GM19328 (cell line): ENCODE results near the gene ADAMTS12.
"Not testable (repeated sequence)": the region's sequence is repeated elsewhere in the genome, so short reads cannot be mapped to it uniquely, and the experiment has no call there.

ENCODE experiments used
- ATAC-seq: cut with Tn5 transposase; IDR thresholded peaks from one replicate; pipeline ENCODE4 v1.9.1; 2021; ENCODE audit warnings: mild to moderate bottlenecking, moderate library complexity; ENCODE audit not compliant: unreplicated experiment

The ADAMTS12 gene

DNA sequence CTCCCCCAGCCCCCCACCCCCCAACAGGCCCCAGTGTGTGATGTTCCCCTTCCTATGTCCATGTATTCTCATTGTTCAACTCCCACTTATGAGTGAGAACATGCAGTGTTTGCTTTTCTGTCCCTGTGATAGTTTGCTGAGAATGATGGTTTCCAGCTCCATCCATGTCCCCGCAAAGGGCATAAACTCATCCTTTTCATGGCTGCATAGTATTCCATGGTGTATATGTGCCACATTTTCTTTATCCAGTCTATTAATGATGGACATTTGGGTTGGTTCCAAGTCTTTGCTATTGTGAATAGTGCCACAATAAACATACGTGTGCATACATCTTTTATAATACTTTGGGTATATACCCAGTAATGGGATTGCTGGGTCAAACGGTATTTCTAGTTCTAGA, 23.1 kb upstream of the ADAMTS12 start:
- ATAC-seq = not testable (repeated sequence)

DNA sequence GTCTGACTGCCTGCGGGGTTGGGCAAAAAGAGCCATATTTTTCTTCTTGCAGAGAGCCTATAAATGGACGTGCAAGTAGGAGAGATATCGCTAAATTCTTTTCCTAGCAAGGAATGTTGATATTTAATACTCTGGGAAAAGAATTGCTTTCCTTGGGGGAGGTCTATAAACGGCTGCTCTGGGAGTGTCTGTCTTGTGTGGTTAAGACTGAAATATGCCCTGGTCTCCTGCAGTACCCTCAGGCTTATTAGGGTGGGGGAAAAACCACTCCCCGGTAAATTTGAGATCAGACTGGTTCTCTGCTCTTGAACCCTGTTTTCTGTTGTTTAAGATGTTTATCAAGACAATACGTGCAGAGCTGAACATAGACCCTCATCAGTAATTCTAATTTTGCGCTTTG, 14.5 kb upstream of the ADAMTS12 start:
- not testable (repeated sequence) for ATAC-seq

DNA sequence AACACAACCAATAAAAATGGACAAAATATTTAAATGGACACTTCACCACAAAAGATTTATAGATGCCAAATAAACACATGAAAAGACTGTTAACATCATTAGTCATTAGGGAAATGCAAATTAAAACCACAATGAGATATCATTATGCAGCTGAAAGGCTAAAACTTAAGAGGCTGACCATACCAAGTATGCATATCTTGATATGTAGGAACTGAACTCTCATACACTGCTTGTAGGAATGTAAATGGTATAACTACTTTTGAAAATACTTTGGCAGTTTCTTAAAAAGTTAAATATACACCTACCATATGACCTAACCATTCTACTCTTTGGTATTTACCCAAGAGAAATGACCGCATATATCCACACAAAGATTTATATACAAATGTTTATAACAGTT, 13.6 kb upstream of the ADAMTS12 start:
- ATAC-seq = no peak

DNA sequence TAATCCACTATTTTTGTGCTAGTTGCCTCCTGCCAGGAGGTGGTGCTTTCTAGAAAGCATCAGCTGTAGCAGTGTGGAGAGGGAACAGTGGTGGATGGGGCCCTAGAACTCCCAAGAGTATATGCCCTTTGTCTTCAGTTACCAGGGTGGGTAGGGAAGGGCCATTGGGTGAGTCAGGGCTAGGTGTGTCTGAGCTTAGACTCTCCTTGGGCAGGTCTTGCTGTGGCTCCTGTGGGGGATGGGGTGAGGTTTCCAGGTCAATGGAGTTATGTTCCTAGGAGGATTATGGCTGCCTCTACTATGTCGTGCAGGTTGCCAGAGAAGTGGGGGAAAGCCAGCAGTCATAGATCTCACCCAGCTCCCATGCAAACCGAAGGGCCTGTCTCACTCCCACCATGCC, 11.3 kb upstream of the ADAMTS12 start:
- no peak for ATAC-seq

DNA sequence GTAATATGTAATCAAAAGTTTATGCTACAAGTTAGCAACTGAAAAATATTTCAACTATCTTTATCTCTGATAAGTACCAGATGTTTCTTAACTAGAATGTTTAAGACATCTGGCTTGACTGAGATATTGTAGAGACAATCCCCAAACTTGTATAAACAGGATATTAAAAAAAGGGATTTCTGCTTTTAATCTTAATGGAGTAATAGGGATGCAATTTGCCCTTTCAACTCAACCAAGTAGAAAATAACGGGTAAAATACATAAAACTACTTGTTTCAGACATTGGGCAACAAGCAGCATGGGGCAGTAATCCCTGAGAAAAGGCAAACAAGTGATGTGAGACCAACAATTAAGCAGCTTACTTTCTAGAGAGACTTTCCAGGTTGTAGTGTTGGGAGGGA, 9.4 kb upstream of the ADAMTS12 start:
- ATAC-seq = no peak

DNA sequence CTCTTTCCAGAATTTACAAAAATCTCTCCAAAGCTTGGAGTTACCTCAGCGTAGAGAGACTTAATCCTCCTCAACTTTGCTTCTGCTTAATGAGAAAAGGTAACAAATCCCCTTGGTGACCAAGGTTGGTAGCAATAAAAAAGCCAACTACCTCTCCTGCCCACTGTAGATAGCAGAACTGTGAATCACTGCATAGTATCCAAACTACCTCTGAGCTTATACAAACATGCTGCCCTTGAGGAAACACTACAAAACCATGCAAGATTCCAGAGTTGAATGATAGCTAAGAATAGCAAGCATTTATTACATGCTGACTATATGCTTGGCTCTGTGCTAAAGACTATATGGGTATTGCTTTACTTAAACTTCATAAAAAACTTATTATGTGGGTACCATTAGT, 2.8 kb upstream of the ADAMTS12 start:
- ATAC-seq = no peak

DNA sequence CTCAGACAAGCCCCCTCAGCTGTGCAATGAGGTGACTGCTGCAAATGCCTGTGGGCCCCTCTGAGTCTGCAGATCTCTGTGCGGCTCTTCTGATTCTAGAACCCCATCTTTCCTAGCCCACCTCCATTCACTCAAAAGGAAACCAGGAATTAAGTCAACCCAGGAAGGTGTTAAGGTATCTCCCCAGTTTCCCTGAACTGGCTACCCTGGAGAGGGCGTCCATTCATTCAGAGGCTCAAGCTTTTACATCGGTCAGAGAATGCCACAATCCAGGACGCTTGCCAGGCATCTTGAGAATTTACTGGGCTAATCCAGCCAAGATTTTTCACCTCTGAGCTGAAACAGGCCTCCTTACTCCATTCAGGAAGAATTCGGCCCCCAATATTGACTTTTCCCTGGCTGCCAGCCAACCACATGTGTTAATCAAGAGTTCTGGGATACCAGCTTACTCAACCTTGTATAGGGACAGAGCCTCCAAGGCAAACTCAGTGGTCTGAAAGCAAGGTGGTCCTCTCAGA, 889 bp upstream of the ADAMTS12 start:
- ATAC-seq = no peak

DNA sequence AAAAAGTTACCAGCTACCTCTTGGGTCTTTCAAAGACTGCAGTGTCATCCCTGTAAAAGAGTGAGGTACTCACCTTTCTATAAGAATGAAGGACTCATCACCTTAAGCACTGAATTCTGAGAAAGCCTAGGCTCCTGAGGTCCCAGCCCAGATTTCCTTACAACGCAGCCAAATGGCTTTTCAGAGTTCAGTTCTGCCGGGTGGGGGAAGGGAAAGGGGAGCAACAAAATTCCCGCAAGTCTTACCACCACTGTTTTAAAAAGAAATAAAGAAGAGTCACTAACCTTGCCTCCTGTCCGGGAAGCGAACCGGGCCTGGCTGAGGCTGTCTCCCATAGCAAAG, 373 bp downstream of the ADAMTS12 start:
- no peak for ATAC-seq

DNA sequence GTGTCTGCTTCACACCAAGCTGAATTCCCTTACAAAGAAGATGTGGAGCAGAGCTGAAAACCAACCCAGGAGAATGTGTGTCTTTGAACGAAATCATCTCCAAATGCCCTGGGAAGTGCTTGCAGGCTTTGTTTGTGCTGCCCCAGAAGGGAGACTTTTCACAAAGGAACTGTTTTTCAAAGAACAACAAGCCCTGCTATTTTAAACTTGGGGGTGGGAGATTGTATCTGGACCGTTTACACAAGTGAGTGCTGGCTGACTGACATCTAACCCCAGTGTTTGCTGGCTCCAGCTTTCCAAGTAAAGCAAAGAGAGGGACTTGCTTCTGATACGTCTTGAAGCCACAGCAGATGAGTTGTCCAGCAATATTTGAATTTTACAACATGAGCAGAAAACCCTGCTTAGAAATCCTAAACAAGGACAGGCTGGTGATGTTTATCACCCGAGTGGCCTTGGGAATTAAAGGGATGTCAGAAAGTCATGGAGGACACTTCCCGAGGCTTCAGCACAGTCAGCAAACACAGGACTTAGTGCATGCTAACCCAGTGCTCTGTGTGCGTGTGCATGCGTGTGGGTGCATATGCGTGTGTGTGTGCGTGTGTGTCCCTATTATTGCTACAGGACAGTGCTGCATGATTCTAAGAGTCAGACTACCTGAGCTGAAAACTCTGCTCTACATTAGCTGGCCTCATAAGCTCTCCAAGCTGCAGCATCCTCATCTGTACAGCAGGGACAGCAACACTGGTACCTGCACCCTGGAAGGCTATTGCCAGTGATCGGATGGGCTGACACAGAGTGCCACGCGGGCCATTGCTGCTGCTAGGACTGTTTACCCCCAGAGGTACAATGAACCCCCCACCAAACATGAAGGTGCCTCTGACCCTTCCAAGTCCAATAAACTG, 1.4 kb downstream of the ADAMTS12 start:
- no peak for ATAC-seq

DNA sequence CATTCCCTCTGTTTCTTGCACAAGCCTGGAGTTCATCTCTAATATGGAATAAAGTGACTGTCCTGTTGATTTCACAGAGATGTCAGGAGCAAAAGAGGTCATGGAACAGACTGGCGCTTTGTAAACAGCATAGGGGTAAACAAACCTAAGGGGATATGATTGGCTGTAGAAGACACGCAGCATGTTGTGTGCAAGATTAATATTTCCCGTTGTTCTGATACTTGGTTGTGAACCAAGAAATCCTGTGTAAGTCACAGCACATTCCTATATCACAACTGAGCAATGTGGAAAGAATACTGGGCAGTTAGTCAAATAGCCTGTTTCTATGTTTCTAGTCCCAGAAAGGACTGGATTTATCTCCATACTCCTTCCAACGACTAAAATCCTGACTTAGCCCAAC, 3.2 kb downstream of the ADAMTS12 start:
- no peak for ATAC-seq

DNA sequence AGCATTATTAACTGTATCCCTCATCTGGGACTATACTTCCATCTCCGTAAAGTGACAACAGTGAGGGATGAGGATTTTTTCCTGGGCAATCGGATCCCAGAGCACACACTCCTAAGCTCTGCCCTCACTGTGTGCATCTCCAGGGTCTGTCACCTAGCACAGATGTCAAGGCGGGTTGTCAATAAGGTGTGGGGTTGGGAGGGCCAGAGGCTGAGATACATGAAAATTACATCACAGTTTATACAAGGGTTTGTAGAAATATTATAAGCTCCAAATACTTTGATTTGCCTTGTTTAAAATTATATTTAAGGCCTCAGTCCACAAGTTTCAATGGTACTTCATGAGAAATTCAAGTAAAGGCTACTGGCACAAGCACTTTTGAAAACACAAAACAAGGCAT, 4.5 kb downstream of the ADAMTS12 start:
- no peak for ATAC-seq

DNA sequence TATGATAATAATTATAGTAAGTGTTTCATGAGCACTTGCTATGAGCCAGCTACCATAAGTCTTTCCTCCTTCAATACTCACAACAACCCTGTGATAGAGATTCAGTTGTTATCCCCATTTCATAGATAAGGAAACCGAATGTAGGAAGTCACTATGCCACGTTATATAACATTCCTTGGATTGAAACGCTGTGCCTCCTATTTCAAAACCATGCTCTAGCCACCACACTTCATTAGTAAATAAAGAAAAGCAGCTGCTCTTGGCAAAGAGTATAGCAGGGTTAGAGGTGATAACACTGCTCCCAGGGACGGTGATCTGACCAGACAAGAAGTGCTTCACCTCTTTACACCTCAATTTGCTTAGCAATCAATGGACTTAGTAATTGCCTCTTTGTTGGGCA, 5.5 kb downstream of the ADAMTS12 start:
- no peak for ATAC-seq

DNA sequence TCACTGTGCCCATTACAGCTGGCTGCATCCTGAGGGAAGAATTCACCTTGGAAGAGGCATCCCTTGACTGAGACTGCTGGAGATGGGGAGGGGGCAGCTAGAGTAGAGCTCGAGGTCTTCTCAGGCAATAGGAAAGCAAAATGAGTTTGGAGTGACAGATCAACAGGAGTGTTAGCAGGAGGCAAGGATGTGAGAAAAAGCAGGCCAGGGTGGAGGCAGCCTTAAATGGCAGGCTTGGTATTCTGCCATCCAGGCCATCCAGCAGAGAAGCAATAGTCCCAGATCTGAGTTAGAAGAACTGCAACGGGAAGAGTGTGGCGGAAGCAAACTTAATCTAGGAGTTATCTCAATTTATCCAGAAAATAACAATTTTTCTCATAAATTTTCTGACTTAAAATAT, 6.1 kb downstream of the ADAMTS12 start:
- ATAC-seq = no peak

DNA sequence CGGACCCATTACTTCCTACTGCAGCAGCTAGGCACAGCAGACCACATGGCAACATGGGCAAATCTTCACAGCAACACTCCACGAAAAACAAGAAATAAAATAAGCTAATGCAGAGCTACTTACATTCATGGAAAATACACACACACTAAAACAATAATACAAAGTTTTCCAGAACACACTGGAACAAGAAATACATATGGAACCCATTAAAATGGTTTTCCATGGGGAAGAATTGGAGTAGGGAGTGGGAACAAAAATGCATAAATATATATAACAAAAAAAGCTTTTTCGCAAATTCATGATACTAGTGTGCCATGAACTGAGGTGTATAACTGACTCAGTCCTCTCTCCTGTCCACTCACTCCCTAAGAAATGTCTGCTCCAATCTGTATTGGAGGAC, 8.3 kb downstream of the ADAMTS12 start:
- ATAC-seq = no peak

DNA sequence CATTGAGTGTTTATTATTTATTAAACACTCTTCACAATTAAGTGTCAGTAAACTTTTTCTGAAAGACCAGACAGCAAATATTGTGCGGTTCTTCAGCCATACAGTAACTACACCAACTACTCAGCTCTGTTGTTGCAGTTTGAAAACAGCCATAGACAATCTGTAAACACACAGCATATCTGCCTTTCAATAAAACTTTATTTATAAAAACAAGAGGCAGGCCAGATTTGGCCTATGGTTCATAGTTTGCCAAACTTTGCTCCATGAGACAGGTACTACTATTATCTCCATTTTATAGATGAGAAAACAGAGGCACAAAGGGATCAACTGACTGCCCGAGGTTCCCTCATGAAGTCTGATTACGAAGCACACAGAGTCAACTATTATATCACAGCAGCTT, 11.5 kb downstream of the ADAMTS12 start:
- ATAC-seq = no peak

DNA sequence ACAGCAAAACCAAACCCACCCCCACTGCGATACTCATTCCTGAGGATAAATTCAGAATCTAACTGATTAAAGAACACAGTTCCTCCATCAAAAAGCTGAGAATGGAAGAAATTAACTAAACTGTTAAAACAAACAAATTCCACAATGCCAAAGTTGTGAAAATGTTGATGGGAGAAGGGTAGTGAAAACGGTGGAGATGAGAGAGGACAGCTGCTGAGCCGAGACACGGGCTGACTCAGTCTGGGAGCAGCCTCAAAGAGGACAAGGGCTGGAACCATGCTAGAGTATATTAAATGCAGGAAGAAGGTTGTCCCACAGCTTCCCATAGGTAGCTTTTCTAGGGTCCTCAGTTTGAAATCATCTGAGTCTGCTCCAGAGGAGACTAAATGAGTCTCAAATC, 14.3 kb downstream of the ADAMTS12 start:
- no peak for ATAC-seq

DNA sequence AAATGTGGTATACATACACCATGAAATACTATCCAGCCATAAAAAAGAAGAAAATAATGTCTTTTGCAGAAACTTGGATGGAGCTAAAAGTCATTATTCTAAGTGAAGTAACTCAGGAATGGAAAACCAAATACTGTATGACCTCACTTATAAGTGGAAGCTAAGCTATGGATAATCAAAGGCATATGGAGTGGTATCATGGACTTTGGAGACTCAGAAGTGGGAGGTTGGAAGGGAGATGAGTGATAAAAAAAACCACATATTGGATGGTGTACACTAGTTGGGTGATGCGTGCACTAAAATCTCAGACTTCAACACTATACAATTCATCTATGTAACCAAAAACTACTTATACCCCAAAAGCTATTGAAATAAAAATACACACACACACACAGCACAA, 24.5 kb downstream of the ADAMTS12 start:
- no peak for ATAC-seq

DNA sequence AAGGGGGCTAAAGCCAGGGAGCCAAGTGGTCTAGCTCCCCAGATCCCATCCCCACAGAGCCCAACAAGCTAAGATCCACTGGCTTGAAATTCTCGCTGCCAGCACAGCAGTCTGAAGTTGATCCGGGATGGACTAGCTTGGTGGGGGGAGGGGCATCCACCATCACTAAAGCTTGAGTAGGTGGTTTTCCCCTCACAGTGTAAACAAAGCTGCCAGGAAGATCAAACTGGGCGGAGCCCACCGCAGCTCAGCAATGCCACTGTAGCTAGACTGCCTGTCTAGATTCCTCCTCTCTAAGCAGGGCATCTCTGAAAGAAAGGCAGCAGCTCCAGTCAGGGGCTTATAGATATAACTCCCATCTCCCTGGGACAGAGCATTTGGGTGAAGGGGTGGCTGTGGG, 32.6 kb downstream of the ADAMTS12 start:
- ATAC-seq = not testable (repeated sequence)

DNA sequence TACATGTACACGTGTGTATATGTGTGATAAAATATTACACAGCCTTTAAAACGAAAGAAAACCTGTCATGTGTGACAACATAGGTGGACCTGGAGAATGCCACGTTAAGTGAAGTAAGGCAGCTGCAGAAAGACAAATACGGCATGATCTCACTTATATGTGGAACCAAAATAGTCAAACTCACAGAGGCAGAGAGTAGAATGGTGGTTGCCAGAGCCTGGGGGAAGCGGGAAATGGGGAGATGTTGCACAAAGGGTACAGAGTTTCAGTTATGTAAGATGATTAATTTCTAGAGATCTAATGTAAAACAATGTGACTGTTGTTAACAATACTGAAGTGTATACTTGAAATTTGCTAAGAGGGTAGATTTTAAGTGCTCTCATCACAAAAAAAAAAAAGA, 34.8 kb downstream of the ADAMTS12 start:
- ATAC-seq = peak; percentile 60

DNA sequence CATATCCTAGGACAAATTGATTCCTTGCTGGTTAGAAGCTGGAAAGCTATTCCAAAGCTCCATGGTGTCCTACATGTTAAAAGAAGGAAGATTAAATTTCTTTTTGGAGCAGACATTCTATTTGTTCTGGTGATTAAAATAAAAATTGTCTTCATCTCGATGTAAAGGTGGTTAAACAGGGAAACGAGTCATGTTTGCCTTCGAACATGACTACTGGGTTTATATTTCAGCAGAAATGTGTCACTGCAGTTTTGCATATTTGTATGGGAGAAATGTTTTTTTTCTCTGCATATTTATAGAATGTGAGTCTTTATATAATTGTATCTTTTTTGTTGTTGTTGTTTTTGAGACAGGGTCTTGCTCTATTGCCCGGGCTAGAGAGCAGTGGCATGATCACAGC, 36.4 kb downstream of the ADAMTS12 start:
- ATAC-seq = no peak

DNA sequence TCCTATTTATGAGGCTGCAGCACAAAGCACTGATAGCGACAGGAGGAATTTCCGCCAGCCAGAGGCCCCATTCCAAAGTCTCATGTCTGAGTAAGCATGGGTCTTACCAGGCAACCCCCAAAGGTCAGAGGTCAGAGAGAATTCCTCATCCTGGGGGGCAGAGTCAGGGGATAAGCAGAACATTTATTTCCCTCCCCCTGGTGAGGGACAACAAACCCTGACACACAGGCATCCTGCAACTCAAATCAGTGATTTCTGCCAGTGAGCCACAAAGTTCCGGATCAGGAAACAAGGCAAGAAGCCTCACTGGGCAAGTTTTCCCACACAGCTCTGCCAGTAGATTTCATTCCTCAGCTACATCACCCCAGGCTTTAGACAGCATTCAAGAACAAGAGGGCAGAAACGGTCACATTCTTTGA, 37.0 kb downstream of the ADAMTS12 start:
- no peak for ATAC-seq

DNA sequence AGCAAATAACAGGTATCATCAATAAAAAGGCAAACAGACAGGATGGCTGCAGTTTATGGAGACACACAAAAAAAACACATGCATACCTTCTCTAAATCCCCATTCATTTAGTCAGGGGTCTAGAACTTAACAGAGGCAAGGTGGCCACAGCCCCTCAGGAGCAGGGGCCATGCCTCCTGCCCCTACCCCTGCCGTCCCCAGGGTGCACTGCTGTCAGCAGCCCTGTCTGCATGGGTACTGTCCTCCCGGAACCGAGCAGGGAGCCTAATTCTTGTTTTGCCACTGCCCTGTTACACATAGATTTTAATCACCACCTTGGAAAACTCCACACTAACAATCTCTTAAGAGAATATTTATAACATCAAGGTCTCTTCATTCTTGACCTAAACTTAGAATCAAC, 39.0 kb downstream of the ADAMTS12 start:
- ATAC-seq = no peak

DNA sequence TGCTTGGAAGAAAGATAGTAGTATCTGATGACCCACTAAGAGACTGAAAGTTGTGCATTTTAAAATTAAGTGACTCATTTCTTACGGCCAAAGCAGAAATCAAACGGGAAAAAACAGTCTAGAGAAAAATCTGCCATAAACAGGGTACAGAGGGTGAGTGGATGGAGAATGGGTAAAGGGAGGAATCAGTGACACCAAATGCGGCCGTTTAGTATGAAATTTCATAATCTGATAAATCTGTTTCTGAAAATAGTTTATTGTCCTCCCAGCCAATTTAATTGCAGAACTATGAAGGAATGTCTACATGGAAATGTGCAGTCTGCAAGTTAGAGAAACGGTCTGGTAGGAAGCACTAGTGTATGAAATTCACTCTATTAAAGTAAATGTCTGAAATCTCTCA, 39.5 kb downstream of the ADAMTS12 start:
- no peak for ATAC-seq
